ENCODE results near the gene PRKCD.
A peak's percentile ranks its signal among the peaks of the same experiment; 100 is the strongest.

Gene PRKCD

GRCh38 chr3:53170325-53171063 lies 9.5 kb downstream of the PRKCD start:
- no peaks in the 10 kb centered on the region for H3K9me3 ChIP-seq (replicated peaks in 1 of 2; ENCODE audit: control insufficient read depth in 2 of 2, insufficient read depth in 1 of 2, low read depth in 1 of 2, low read length in 2 of 2)
- peak overlapping the region; percentile 90 for H4K91ac ChIP-seq (ENCODE audit: low read depth, low read length, poor library complexity)
- DNase-seq (ENCODE audit: low spot score) = no peak
- peak overlapping the region; percentile 86 for H4K8ac ChIP-seq (ENCODE audit: low read depth, low read length)
- no peak overlapping the region for H2BK120ac ChIP-seq (ENCODE audit: low read depth, low read length)
- H3K14ac ChIP-seq (ENCODE audit: low read length) = peak overlapping the region; percentile 91
- H2AK5ac ChIP-seq (ENCODE audit: low read depth, low read length) = peak overlapping the region; percentile 88
- peak overlapping the region; percentile 50 for H2AFZ ChIP-seq (ENCODE audit: low read length)
- no peaks in the 10 kb centered on the region for H3K36me3 ChIP-seq (replicated peaks in 1 of 2; ENCODE audit: control insufficient read depth in 2 of 2, insufficient read depth in 2 of 2, low read length in 2 of 2)
- peak overlapping the region; percentile 84 for H3K18ac ChIP-seq (ENCODE audit: low read length)
- no CpG with 5 or more reads among the region's 17 CpGs for WGBS, 2 donors (ENCODE audit: extremely low coverage in 2 of 2, insufficient read length in 2 of 2, insufficient replicate concordance in 1 of 2)
- no peak overlapping the region for H3K4ac ChIP-seq (ENCODE audit: low read length)
- peak overlapping the region; percentile 90 for H3K23ac ChIP-seq (ENCODE audit: low read depth, low read length, poor library complexity)
- peaks cover 36 to 41% of the 10 kb centered on the region in 2 donors for H3K4me1 ChIP-seq (ENCODE audit: control insufficient read depth in 2 of 2, insufficient read depth in 1 of 2, low read depth in 1 of 2, low read length in 2 of 2)
- no peak overlapping the region for H3K4me3 ChIP-seq (ENCODE audit: low read length in 2 of 2)
- no peak overlapping the region for H3K4me2 ChIP-seq (ENCODE audit: insufficient read depth, low read length, poor library complexity, severe bottlenecking)
- no peak overlapping the region for H3K27ac ChIP-seq (replicated peaks; ENCODE audit: low read length)
- H2BK12ac ChIP-seq (ENCODE audit: low read length) = peak overlapping the region; percentile 80
- H2BK15ac ChIP-seq (ENCODE audit: low read length) = peak overlapping the region; percentile 89
- no peak overlapping the region for H3K9ac ChIP-seq (ENCODE audit: low read depth, low read length, poor library complexity)
- H3K27me3 ChIP-seq (ENCODE audit: control insufficient read depth in 3 of 3, insufficient read depth in 3 of 3, low read depth in 1 of 3, low read length in 3 of 3) = peaks cover 0 to 13% (median 0%) of the 10 kb centered on the region in 3 experiments
- H3K79me1 ChIP-seq (ENCODE audit: low read depth, low read length) = peaks cover 19% of the 10 kb centered on the region
- H2BK5ac ChIP-seq (ENCODE audit: low read length) = no peak overlapping the region

DNA sequence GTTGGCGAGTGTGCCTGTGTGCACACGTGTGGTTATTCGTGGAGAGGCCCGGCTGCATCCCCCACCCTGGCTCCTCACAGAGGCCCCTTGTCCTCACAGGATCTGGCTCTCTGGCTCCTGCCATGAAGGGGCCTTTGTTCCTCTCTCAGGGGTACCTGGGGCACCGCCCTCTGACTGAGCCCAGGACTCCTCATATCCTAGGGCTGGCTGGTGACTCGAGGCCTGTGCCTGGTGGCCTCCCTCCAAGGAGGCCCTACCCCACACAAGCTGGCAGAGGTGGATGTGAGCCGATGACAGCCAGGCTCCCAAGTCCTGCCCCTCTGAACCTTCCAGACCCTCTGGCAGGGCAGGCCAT lies 10.0 kb downstream of the PRKCD start:
- no CpG with 5 or more reads among the region's 7 CpGs for WGBS, 2 donors (ENCODE audit: extremely low coverage in 2 of 2, insufficient read length in 2 of 2, insufficient replicate concordance in 1 of 2)

DNA sequence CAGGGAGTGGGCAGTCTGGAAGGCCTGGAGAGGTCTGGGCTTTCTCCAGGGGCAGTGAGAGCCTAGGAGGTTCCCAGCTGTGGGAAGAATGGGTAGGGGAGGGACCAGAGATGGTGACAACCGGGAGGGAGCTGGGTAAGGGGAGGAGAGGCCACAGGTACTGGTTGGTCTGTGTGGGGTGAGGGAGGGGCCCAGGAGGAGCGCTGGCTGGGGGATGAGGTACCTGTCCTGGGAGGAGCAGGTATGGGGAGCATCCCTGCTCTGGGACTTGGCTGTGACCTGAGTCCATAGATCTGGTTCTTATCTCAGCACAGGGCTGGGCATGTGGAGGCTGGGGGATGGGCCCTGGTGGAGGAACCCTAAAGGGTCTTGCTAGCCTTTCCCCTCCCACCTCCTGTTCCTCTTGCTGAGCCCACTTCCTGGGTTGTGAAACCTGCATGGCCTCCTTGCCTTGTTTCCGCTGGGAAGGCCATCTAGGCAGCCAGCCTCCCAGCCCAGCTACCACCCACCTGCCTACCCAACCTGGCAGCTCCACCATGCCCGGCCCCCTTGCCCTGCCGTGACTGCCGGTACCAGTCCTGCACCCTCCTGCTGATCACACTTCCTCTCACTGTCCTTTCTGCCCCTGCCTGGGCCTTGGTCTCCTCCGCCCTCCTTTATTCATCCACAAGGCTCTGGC lies 11.0 kb downstream of the PRKCD start:
- Histone ChIP-seq H3K18ac (ENCODE audit: low read length) (peak overlapping the region; percentile 91), H4K8ac (ENCODE audit: low read depth, low read length) (no peak overlapping the region), H2BK15ac (ENCODE audit: low read length) (peak overlapping the region; percentile 70), H2BK120ac (ENCODE audit: low read depth, low read length) (peak overlapping the region; percentile 52), H3K4me3 (ENCODE audit: low read length in 2 of 2) (no peak overlapping the region), H3K14ac (ENCODE audit: low read length) (peak overlapping the region; percentile 17), H3K36me3 (replicated peaks in 1 of 2; ENCODE audit: control insufficient read depth in 2 of 2, insufficient read depth in 2 of 2, low read length in 2 of 2) (no peaks in the 10 kb centered on the region), H4K91ac (ENCODE audit: low read depth, low read length, poor library complexity) (no peak overlapping the region), H3K4me1 (ENCODE audit: control insufficient read depth in 2 of 2, insufficient read depth in 1 of 2, low read depth in 1 of 2, low read length in 2 of 2) (peaks cover 32 to 39% of the 10 kb centered on the region in 2 donors), H3K9ac (ENCODE audit: low read depth, low read length, poor library complexity) (peak overlapping the region; percentile 74), H2BK12ac (ENCODE audit: low read length) (peak overlapping the region; percentile 76), H3K4me2 (ENCODE audit: insufficient read depth, low read length, poor library complexity, severe bottlenecking) (no peak overlapping the region), H3K27ac (replicated peaks; ENCODE audit: low read length) (no peak overlapping the region), H3K79me1 (ENCODE audit: low read depth, low read length) (peaks cover 15% of the 10 kb centered on the region), H3K27me3 (ENCODE audit: control insufficient read depth in 3 of 3, insufficient read depth in 3 of 3, low read depth in 1 of 3, low read length in 3 of 3) (peaks cover 0 to 5% (median 0%) of the 10 kb centered on the region in 3 experiments), H2AK5ac (ENCODE audit: low read depth, low read length) (peak overlapping the region; percentile 97), H3K4ac (ENCODE audit: low read length) (peak overlapping the region; percentile 38), H3K9me3 (replicated peaks in 1 of 2; ENCODE audit: control insufficient read depth in 2 of 2, insufficient read depth in 1 of 2, low read depth in 1 of 2, low read length in 2 of 2) (no peaks in the 10 kb centered on the region), H2AFZ (ENCODE audit: low read length) (no peak overlapping the region), H2BK5ac (ENCODE audit: low read length) (no peak overlapping the region), H3K23ac (ENCODE audit: low read depth, low read length, poor library complexity) (peak overlapping the region; percentile 75)
- no CpG with 5 or more reads among the region's 7 CpGs for WGBS, 2 donors (ENCODE audit: extremely low coverage in 2 of 2, insufficient read length in 2 of 2, insufficient replicate concordance in 1 of 2)
- no peak for DNase-seq (ENCODE audit: low spot score)

More for the DNA sequence above, 10.0 kb downstream of the PRKCD start:
- Histone ChIP-seq H2BK12ac (ENCODE audit: low read length) (peak overlapping the region; percentile 80), H3K27ac (replicated peaks; ENCODE audit: low read length) (no peak overlapping the region), H4K8ac (ENCODE audit: low read depth, low read length) (peak overlapping the region; percentile 44), H2BK120ac (ENCODE audit: low read depth, low read length) (no peak overlapping the region), H3K27me3 (ENCODE audit: control insufficient read depth in 3 of 3, insufficient read depth in 3 of 3, low read depth in 1 of 3, low read length in 3 of 3) (peaks cover 0 to 7% (median 0%) of the 10 kb centered on the region in 3 experiments), H3K79me1 (ENCODE audit: low read depth, low read length) (peaks cover 19% of the 10 kb centered on the region), H4K91ac (ENCODE audit: low read depth, low read length, poor library complexity) (no peak overlapping the region), H3K4me3 (ENCODE audit: low read length in 2 of 2) (no peak overlapping the region), H3K14ac (ENCODE audit: low read length) (peak overlapping the region; percentile 91), H2BK5ac (ENCODE audit: low read length) (no peak overlapping the region), H3K23ac (ENCODE audit: low read depth, low read length, poor library complexity) (peak overlapping the region; percentile 44), H3K4ac (ENCODE audit: low read length) (no peak overlapping the region), H3K36me3 (replicated peaks in 1 of 2; ENCODE audit: control insufficient read depth in 2 of 2, insufficient read depth in 2 of 2, low read length in 2 of 2) (no peaks in the 10 kb centered on the region), H3K4me1 (ENCODE audit: control insufficient read depth in 2 of 2, insufficient read depth in 1 of 2, low read depth in 1 of 2, low read length in 2 of 2) (peaks cover 36 to 41% of the 10 kb centered on the region in 2 donors), H2AK5ac (ENCODE audit: low read depth, low read length) (peak overlapping the region; percentile 88), H2AFZ (ENCODE audit: low read length) (peak overlapping the region; percentile 50), H2BK15ac (ENCODE audit: low read length) (peak overlapping the region; percentile 89), H3K9ac (ENCODE audit: low read depth, low read length, poor library complexity) (peak overlapping the region; percentile 1), H3K9me3 (replicated peaks in 1 of 2; ENCODE audit: control insufficient read depth in 2 of 2, insufficient read depth in 1 of 2, low read depth in 1 of 2, low read length in 2 of 2) (no peaks in the 10 kb centered on the region), H3K18ac (ENCODE audit: low read length) (peak overlapping the region; percentile 77), H3K4me2 (ENCODE audit: insufficient read depth, low read length, poor library complexity, severe bottlenecking) (no peak overlapping the region)
- no peak for DNase-seq (ENCODE audit: low spot score)

GRCh38 chr3:53173107-53173506 lies 12.1 kb downstream of the PRKCD start:
- no peak overlapping the region for H4K91ac ChIP-seq (ENCODE audit: low read depth, low read length, poor library complexity)
- no peak overlapping the region for H3K14ac ChIP-seq (ENCODE audit: low read length)
- H2BK5ac ChIP-seq (ENCODE audit: low read length) = peak overlapping the region; percentile 84
- H3K4me3 ChIP-seq (ENCODE audit: low read length in 2 of 2) = no peak overlapping the region
- peaks cover 15% of the 10 kb centered on the region for H3K79me1 ChIP-seq (ENCODE audit: low read depth, low read length)
- no peaks in the 10 kb centered on the region for H3K9me3 ChIP-seq (replicated peaks in 1 of 2; ENCODE audit: control insufficient read depth in 2 of 2, insufficient read depth in 1 of 2, low read depth in 1 of 2, low read length in 2 of 2)
- H3K9ac ChIP-seq (ENCODE audit: low read depth, low read length, poor library complexity) = no peak overlapping the region
- WGBS, 2 donors (ENCODE audit: extremely low coverage in 2 of 2, insufficient read length in 2 of 2, insufficient replicate concordance in 1 of 2) = no CpG with 5 or more reads among the region's 5 CpGs
- H2BK15ac ChIP-seq (ENCODE audit: low read length) = no peak overlapping the region
- H3K18ac ChIP-seq (ENCODE audit: low read length) = peak overlapping the region; percentile 22
- no peaks in the 10 kb centered on the region for H3K36me3 ChIP-seq (replicated peaks in 1 of 2; ENCODE audit: control insufficient read depth in 2 of 2, insufficient read depth in 2 of 2, low read length in 2 of 2)
- DNase-seq (ENCODE audit: low spot score) = no peak
- no peak overlapping the region for H3K27ac ChIP-seq (replicated peaks; ENCODE audit: low read length)
- H3K4ac ChIP-seq (ENCODE audit: low read length) = no peak overlapping the region
- no peak overlapping the region for H2BK12ac ChIP-seq (ENCODE audit: low read length)
- peaks cover 0 to 8% (median 0%) of the 10 kb centered on the region in 3 experiments for H3K27me3 ChIP-seq (ENCODE audit: control insufficient read depth in 3 of 3, insufficient read depth in 3 of 3, low read depth in 1 of 3, low read length in 3 of 3)
- H4K8ac ChIP-seq (ENCODE audit: low read depth, low read length) = no peak overlapping the region
- peak overlapping the region; percentile 97 for H2AK5ac ChIP-seq (ENCODE audit: low read depth, low read length)
- H2AFZ ChIP-seq (ENCODE audit: low read length) = no peak overlapping the region
- H3K4me1 ChIP-seq (ENCODE audit: control insufficient read depth in 2 of 2, insufficient read depth in 1 of 2, low read depth in 1 of 2, low read length in 2 of 2) = peaks cover 23 to 30% of the 10 kb centered on the region in 2 donors
- no peak overlapping the region for H3K23ac ChIP-seq (ENCODE audit: low read depth, low read length, poor library complexity)
- H2BK120ac ChIP-seq (ENCODE audit: low read depth, low read length) = no peak overlapping the region
- H3K4me2 ChIP-seq (ENCODE audit: insufficient read depth, low read length, poor library complexity, severe bottlenecking) = no peak overlapping the region
